ENCODE measurements around the gene HS3ST3B1. TPM values are rescaled to one million over a fixed set of nuclear protein-coding genes. Genes with fewer than 3 reads are reported as not detected.

HS3ST3B1 gene
- polyA plus RNA-seq, 12 donors = 0.71 to 7.7 (median 3.0) TPM; not detected in 1

- no peak for DNase-seq
Measured at GRCh38 chr17:14353861-14354474, 53.1 kb downstream of the HS3ST3B1 start.

GRCh38 chr17:14354807-14355206 is 53.9 kb downstream of the HS3ST3B1 start:
- DNase-seq = no peak

GRCh38 chr17:14355556-14355955 is 54.7 kb downstream of the HS3ST3B1 start:
- DNase-seq = no peak

- no peak for DNase-seq
Measured at GRCh38 chr17:14359163-14360020, 58.5 kb downstream of the HS3ST3B1 start.

GRCh38 chr17:14360856-14361255 is 60.0 kb downstream of the HS3ST3B1 start:
- no peak for DNase-seq

GRCh38 chr17:14361470-14361869 is 60.6 kb downstream of the HS3ST3B1 start:
- no peak for DNase-seq

- DNase-seq = no peak
Measured at GRCh38 chr17:14361945-14362508, 61.1 kb downstream of the HS3ST3B1 start.

GRCh38 chr17:14366199-14366598 is 65.3 kb downstream of the HS3ST3B1 start:
- DNase-seq = no peak

- no peak for DNase-seq
Measured at GRCh38 chr17:14372461-14372860, 71.6 kb downstream of the HS3ST3B1 start.

GRCh38 chr17:14372905-14373613 is 72.2 kb downstream of the HS3ST3B1 start:
- DNase-seq = no peak

- DNase-seq = no peak
Measured at GRCh38 chr17:14373614-14374259, 72.9 kb downstream of the HS3ST3B1 start.

GRCh38 chr17:14374268-14374667 is 73.4 kb downstream of the HS3ST3B1 start:
- no peak for DNase-seq

GRCh38 chr17:14376666-14377065 is 75.8 kb downstream of the HS3ST3B1 start:
- no peak for DNase-seq

GRCh38 chr17:14381606-14382005 is 80.7 kb downstream of the HS3ST3B1 start:
- DNase-seq = no peak

GRCh38 chr17:14387036-14387435 is 86.2 kb downstream of the HS3ST3B1 start:
- no peak for DNase-seq

- DNase-seq = no peak
Measured at GRCh38 chr17:14389681-14390080, 88.8 kb downstream of the HS3ST3B1 start.

GRCh38 chr17:14393723-14394122 is 92.8 kb downstream of the HS3ST3B1 start:
- DNase-seq = no peak

GRCh38 chr17:14395255-14395654 is 94.4 kb downstream of the HS3ST3B1 start:
- DNase-seq = no peak

GRCh38 chr17:14396547-14396946 is 95.7 kb downstream of the HS3ST3B1 start:
- DNase-seq = no peak

- DNase-seq = no peak
Measured at GRCh38 chr17:14398766-14399165, 97.9 kb downstream of the HS3ST3B1 start.

Data from muscle of arm (tissue), 12 donors.